GM19397 (cell line): ENCODE results near the gene LRRC74A.

Source experiments
- ATAC-seq: cut with Tn5 transposase; IDR thresholded peaks from one replicate; pipeline ENCODE4 v1.9.1; 2021; ENCODE audit warnings: mild to moderate bottlenecking, moderate library complexity; ENCODE audit not compliant: unreplicated experiment

LRRC74A gene

DNA sequence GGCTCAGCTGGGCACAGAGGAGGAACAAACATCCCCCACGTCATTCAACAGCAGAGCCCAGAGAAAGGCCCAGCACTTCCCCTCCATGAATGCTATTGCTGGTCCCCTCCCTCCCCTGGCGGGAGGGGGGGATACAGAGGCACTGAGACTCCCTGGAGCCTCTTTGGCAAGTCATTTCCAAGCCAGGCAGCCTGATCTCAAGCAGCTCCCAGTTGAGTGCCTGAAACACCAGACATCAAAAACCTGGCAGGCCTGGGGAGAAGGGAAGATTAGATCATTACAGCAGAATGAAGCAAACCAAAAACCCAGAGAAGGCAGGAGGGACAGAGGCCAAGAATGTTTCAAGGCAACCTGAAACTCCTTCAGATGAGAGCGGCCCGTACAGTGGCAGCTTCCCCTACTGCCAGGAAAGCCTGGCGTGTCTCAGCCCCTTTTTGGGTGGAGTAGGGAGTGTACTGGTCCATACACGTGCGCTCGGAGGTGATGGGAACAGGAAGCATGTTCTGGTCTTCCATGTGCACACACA lies 92.1 kb downstream of the LRRC74A start:
- no peak for ATAC-seq

DNA sequence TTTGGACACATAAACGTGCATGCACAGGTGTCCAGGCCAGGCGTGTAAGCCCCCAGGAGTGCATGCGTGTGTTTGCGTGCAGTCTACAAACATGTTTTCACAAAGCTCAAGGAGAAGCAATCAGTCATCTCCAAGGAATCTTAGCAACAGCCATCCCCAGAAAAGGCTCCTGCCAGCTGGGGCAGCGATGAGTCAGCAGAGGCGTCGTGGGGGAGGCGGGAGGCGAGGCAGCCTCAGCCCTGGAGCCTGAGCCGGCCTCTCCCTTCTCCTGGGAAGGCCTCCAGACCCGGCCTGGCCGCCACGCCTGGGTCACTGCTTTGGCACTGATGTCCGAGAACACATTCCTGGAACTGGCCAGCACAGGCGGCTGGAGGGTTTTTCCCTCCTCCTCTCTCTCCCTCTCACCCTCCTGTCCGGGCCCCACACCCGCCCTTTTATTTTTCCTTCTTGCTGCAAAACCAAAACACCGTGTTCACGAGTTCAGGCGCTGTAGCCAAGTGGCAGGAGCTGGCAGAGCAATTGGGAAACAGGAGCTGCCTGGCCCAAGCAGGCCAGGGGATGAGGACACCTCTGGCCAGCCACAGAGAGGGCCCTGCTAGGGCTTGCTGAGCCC lies 92.7 kb downstream of the LRRC74A start:
- ATAC-seq, result no peak
